Measurements from ENCODE around the gene HACE1. TPM values are rescaled to one million over a fixed set of nuclear protein-coding genes. Genes with fewer than 3 reads are reported as not detected.
"Not testable (repeated sequence)": the region's sequence is repeated elsewhere in the genome, so short reads cannot be mapped to it uniquely, and the experiment has no call there.

Gene HACE1
- total and polyA plus RNA-seq, 2 experiments from 2014 or later: 6.9 to 14.5 TPM

GRCh38 chr6:104837158-104837557 is 22.6 kb downstream of the HACE1 start:
- no peak overlapping the region for H3K27ac ChIP-seq
- no peak overlapping the region for H3K4me2 ChIP-seq
- DNase-seq (ENCODE audit: low spot score): no peak
- no peak for TF ChIP-seq CTCF (IDR thresholded peaks at IDR 0.05; ENCODE audit: poor library complexity)
- no peak for TF ChIP-seq EZH2 (IDR thresholded peaks at IDR 0.05; ENCODE audit: borderline replicate concordance)
- no peak for TF ChIP-seq EZH2phosphoT487 (IDR thresholded peaks at IDR 0.05; ENCODE audit: low read depth, severe bottlenecking, unreplicated experiment)
- no peaks in the 10 kb centered on the region for H4K20me1 ChIP-seq (ENCODE audit: insufficient read depth, poor library complexity, severe bottlenecking)
- no peaks in the 10 kb centered on the region for H3K36me3 ChIP-seq (replicated peaks; ENCODE audit: insufficient read depth, low read depth)
- WGBS (ENCODE audit: low lambda C conversion rate, missing lambda C conversion rate): 86% methylated on average over 1 of the region's 1 CpG
- no peaks in the 10 kb centered on the region for H3K27me3 ChIP-seq
- no peak overlapping the region for H2AFZ ChIP-seq
- H3K9me2 ChIP-seq (replicated peaks; ENCODE audit: insufficient read depth): no peaks in the 10 kb centered on the region
- H3K4me3 ChIP-seq: no peak overlapping the region
- H3K4me1 ChIP-seq (ENCODE audit: insufficient read depth): no peaks in the 10 kb centered on the region
- no peaks in the 10 kb centered on the region for H3K9me3 ChIP-seq (ENCODE audit: low read depth)
- no peaks in the 10 kb centered on the region for H3K79me2 ChIP-seq

GRCh38 chr6:104836479-104837020 is 23.2 kb downstream of the HACE1 start:
- not testable (repeated sequence) for H3K79me2 ChIP-seq; H3K4me1 ChIP-seq (ENCODE audit: insufficient read depth); H3K9me2 ChIP-seq (replicated peaks; ENCODE audit: insufficient read depth); H3K4me2 ChIP-seq; H3K36me3 ChIP-seq (replicated peaks; ENCODE audit: insufficient read depth, low read depth); H3K4me3 ChIP-seq; DNase-seq (ENCODE audit: low spot score); H3K27me3 ChIP-seq; H3K27ac ChIP-seq; H2AFZ ChIP-seq; H3K9me3 ChIP-seq (ENCODE audit: low read depth); H4K20me1 ChIP-seq (ENCODE audit: insufficient read depth, poor library complexity, severe bottlenecking)
- 95% methylated on average over 5 of the region's 5 CpGs for WGBS (ENCODE audit: low lambda C conversion rate, missing lambda C conversion rate)

- no peaks in the 10 kb centered on the region for H3K36me3 ChIP-seq (replicated peaks; ENCODE audit: insufficient read depth, low read depth)
These were observed 23.9 kb downstream of the HACE1 start for GRCh38 chr6:104835782-104836181.

More at GRCh38 chr6:104835782-104836181, 23.9 kb downstream of the HACE1 start:
- no peaks in the 10 kb centered on the region for H3K79me2 ChIP-seq
- DNase-seq (ENCODE audit: low spot score): no peak
- H3K9me2 ChIP-seq (replicated peaks; ENCODE audit: insufficient read depth): no peaks in the 10 kb centered on the region
- H3K27ac ChIP-seq: no peak overlapping the region
- no peak overlapping the region for H2AFZ ChIP-seq
- H3K4me3 ChIP-seq: no peak overlapping the region
- no peaks in the 10 kb centered on the region for H3K27me3 ChIP-seq
- H3K4me2 ChIP-seq: no peak overlapping the region
- H4K20me1 ChIP-seq (ENCODE audit: insufficient read depth, poor library complexity, severe bottlenecking): no peaks in the 10 kb centered on the region
- TF ChIP-seq EZH2phosphoT487 (IDR thresholded peaks at IDR 0.05; ENCODE audit: low read depth, severe bottlenecking, unreplicated experiment) (no peak), EZH2 (IDR thresholded peaks at IDR 0.05; ENCODE audit: borderline replicate concordance) (no peak), CTCF (IDR thresholded peaks at IDR 0.05; ENCODE audit: poor library complexity) (no peak)
- no peaks in the 10 kb centered on the region for H3K4me1 ChIP-seq (ENCODE audit: insufficient read depth)
- no peaks in the 10 kb centered on the region for H3K9me3 ChIP-seq (ENCODE audit: low read depth)
